IMR-90 (cell line): ENCODE measurements around the gene KCNMA1. TPM values are rescaled to one million over a fixed set of nuclear protein-coding genes. Genes with fewer than 3 reads are reported as not detected.

ENCODE experiments used
- ATAC-seq: fragments of 200-7000 bp; cut with Tn5 transposase; 2 replicates; pipeline ENCODE4 v1.9.1; 2020; ENCODE audit warnings: low read depth, mild to moderate bottlenecking, moderate library complexity
- BruUV-seq: library from RNA; stranded (reverse); fragments of 400-500 nt; replicated peaks from 2 replicates; lab custom pipeline; 2021; lab: Mats Ljungman, UMichigan
- CTCF ChIA-PET: fragments of 300-600 bp; formaldehyde crosslinking; extraction: SDS; loops from one replicate; lab custom pipeline; 2021; ENCODE audit warnings: antibody characterized with exemption; lab: Yijun Ruan, JAX
- POLR2A ChIA-PET: fragments of 300-600 bp; sonication (Branson Sonifier 250); formaldehyde crosslinking; loops from one replicate; lab custom pipeline; 2022; ENCODE audit warnings: antibody characterized with exemption; ENCODE audit not compliant: unreplicated experiment; lab: Charles Lee
- DNase-seq: peaks from one replicate; pipeline ENCODE4 v3.0.0; 2013
- H2AFZ ChIP-seq: replicated peaks from 2 replicates; pipeline ENCODE3; 2013; ENCODE audit warnings: low read length, mild to moderate bottlenecking; ENCODE audit not compliant: poor library complexity
- H2AK5ac ChIP-seq: 2 replicates; pipeline ENCODE4 v1.6.1; 2013; ENCODE audit warnings: low read depth, low read length, inconsistent platforms
- H2AK9ac ChIP-seq: replicated peaks from 2 replicates; pipeline ENCODE3; 2013; ENCODE audit warnings: mild to moderate bottlenecking, low read depth, low read length, moderate library complexity; ENCODE audit not compliant: poor library complexity
- H2BK120ac ChIP-seq: 2 replicates; pipeline ENCODE4 v1.6.1; 2013; ENCODE audit warnings: low read depth, low read length, inconsistent platforms
- H2BK15ac ChIP-seq: 3 replicates; pipeline ENCODE4 v1.6.1; 2013; ENCODE audit warnings: low read depth, low read length, inconsistent platforms
- H2BK20ac ChIP-seq: 2 replicates; pipeline ENCODE4 v1.6.1; 2013; ENCODE audit warnings: low read depth, mild to moderate bottlenecking, inconsistent platforms, low read length, moderate library complexity
- H2BK5ac ChIP-seq: 2 replicates; pipeline ENCODE4 v1.6.1; 2013; ENCODE audit warnings: mild to moderate bottlenecking, low read depth, low read length, inconsistent platforms; ENCODE audit not compliant: poor library complexity, severe bottlenecking
- H3K14ac ChIP-seq: replicated peaks from 2 replicates; pipeline ENCODE4 v1.6.1; 2013; ENCODE audit warnings: low read depth, low read length, inconsistent platforms
- H3K18ac ChIP-seq: 2 replicates; pipeline ENCODE4 v1.6.1; 2013; ENCODE audit warnings: low read depth, low read length, control low read depth
- H3K23ac ChIP-seq: 2 replicates; pipeline ENCODE4 v1.6.1; 2013; ENCODE audit warnings: low read depth, low read length, inconsistent platforms
- H3K27ac ChIP-seq: 2 replicates; pipeline ENCODE4 v1.5.1; 2013; ENCODE audit warnings: mild to moderate bottlenecking, control low read depth, low read length; ENCODE audit not compliant: insufficient read depth
- H3K27me3 ChIP-seq: 2 replicates; pipeline ENCODE4 v1.6.1; 2013; ENCODE audit warnings: low read length; ENCODE audit not compliant: control insufficient read depth, insufficient read depth
- H3K36me3 ChIP-seq: 2 replicates; pipeline ENCODE4 v1.6.1; 2013; ENCODE audit warnings: low read length, mixed read lengths; ENCODE audit not compliant: control insufficient read depth, insufficient read depth
- H3K4ac ChIP-seq: 2 replicates; pipeline ENCODE4 v1.6.1; 2013; ENCODE audit warnings: low read depth, low read length, inconsistent platforms
- H3K4me1 ChIP-seq: 2 replicates; pipeline ENCODE4 v1.6.1; 2013; ENCODE audit warnings: low read length, mixed read lengths; ENCODE audit not compliant: control insufficient read depth, insufficient read depth
- H3K4me2 ChIP-seq: 2 replicates; pipeline ENCODE4 v1.6.1; 2013; ENCODE audit warnings: low read depth, mild to moderate bottlenecking, control low read depth, low read length, moderate library complexity
- H3K4me3 ChIP-seq: 2 replicates; pipeline ENCODE4 v1.5.1; 2013; ENCODE audit warnings: low read depth, mild to moderate bottlenecking, control low read depth, low read length, moderate library complexity; ENCODE audit not compliant: insufficient read depth
- H3K56ac ChIP-seq: 2 replicates; pipeline ENCODE4 v1.6.1; 2013; ENCODE audit warnings: low read length, inconsistent platforms; ENCODE audit not compliant: insufficient read depth; ENCODE audit errors: extremely low read depth
- H3K79me1 ChIP-seq, 2 experiments: 2 replicates each; pipeline ENCODE4 v1.6.1; 2013; ENCODE audit warnings: low read length in 2 of 2, inconsistent platforms in 1 of 2, low read depth in 1 of 2
- H3K9ac ChIP-seq: 2 replicates; pipeline ENCODE4 v1.6.1; 2013; ENCODE audit warnings: low read depth, low read length, control low read depth
- H3K9me1 ChIP-seq: 2 replicates; pipeline ENCODE4 v1.6.1; 2013; ENCODE audit warnings: low read length, inconsistent platforms; ENCODE audit not compliant: insufficient read depth
- H3K9me3 ChIP-seq: 2 replicates; pipeline ENCODE4 v1.6.1; 2013; ENCODE audit warnings: low read length; ENCODE audit not compliant: control insufficient read depth, insufficient read depth
- H4K20me1 ChIP-seq: 2 replicates; pipeline ENCODE4 v1.6.1; 2013; ENCODE audit warnings: low read length, inconsistent platforms; ENCODE audit not compliant: insufficient read depth
- H4K5ac ChIP-seq: 2 replicates; pipeline ENCODE4 v1.6.1; 2013; ENCODE audit warnings: mild to moderate bottlenecking, low read depth, low read length, control low read depth
- H4K8ac ChIP-seq, 2 experiments: 2 replicates each; pipeline ENCODE4 v1.6.1; 2013; ENCODE audit warnings: low read depth in 2 of 2, low read length in 2 of 2, control low read depth in 1 of 2, inconsistent platforms in 1 of 2
- H4K91ac ChIP-seq: 2 replicates; pipeline ENCODE4 v1.6.1; 2013; ENCODE audit warnings: low read depth, low read length, inconsistent platforms; ENCODE audit not compliant: insufficient read depth
- CEBPB ChIP-seq: IDR thresholded peaks from 2 replicates; pipeline ENCODE4 v1.6.1; 2012; ENCODE audit warnings: low read depth, low read length, improper control_type of control experiment
- ELK1 ChIP-seq: fragments of 150-350 bp; IDR thresholded peaks from 2 replicates; pipeline ENCODE4 v1.6.1; 2016; ENCODE audit warnings: low read depth, mild to moderate bottlenecking, low read length, moderate library complexity, borderline replicate concordance
- FOS ChIP-seq: fragments of 150-350 bp; IDR thresholded peaks from 2 replicates; pipeline ENCODE4 v1.6.1; 2016; ENCODE audit warnings: low read depth, low read length
- NFE2L2 ChIP-seq: fragments of 150-350 bp; IDR thresholded peaks from 2 replicates; pipeline ENCODE4 v1.6.1; 2016; ENCODE audit warnings: low read depth, mild to moderate bottlenecking, low read length
- WGBS, 2 experiments: methylation state at CpG; one replicate each; pipeline versions ENCODE4 v1.1.5 to v1.1.7; 2013; ENCODE audit warnings: missing lambda C conversion rate in 2 of 2; ENCODE audit not compliant: insufficient read length in 1 of 2; ENCODE audit errors: extremely low coverage in 2 of 2; 5-methylcytosine and 5-hydroxymethylcytosine counted together
- dilution Hi-C: fragments of 300-500 bp; cut with HindIII; formaldehyde crosslinking; loops from one replicate; pipeline ENCODE4 v1.14.3; 2018; ENCODE audit warnings: low sequenced_read_pairs; ENCODE audit not compliant: unreplicated experiment
- in situ Hi-C: fragments of 300-500 bp; cut with MboI; formaldehyde crosslinking; loops from 3 replicates; pipeline ENCODE4 v1.14.3; 2019; ENCODE audit warnings: low sequenced_read_pairs, inconsistent platforms, mixed read lengths
- intact Hi-C: fragments of 100-400 bp; cut with micrococcal nuclease; formaldehyde crosslinking; loops from 2 replicates; pipeline ENCODE4 v1.10.0; 2022
- polyA plus RNA-seq, 3 experiments: library from polyadenylated mRNA; depleted of rRNA; stranded (reverse); fragments of >200 nt; gene quantifications; 2 replicates each; pipeline ENCODE4 v1.2.3, GENCODE V29; 2012; ENCODE audit warnings: low replicate concordance in 1 of 3
- total RNA-seq: library from RNA; depleted of rRNA; stranded (reverse); fragments of >200 nt; gene quantifications from 2 replicates; pipeline ENCODE4 v1.2.3, GENCODE V29; 2012
- TF ChIP-seq, protein P1 (sequence below): fragments of 150-350 bp; IDR thresholded peaks from 2 replicates; pipeline ENCODE4 v1.6.1; 2017; ENCODE audit warnings: mild to moderate bottlenecking, antibody characterized with exemption, low read length, low read depth

Gene KCNMA1
- total and polyA plus RNA-seq, 2 of the 4 experiments (the other 2 are of a cell fraction) = 25.6 to 29.6 TPM

DNA sequence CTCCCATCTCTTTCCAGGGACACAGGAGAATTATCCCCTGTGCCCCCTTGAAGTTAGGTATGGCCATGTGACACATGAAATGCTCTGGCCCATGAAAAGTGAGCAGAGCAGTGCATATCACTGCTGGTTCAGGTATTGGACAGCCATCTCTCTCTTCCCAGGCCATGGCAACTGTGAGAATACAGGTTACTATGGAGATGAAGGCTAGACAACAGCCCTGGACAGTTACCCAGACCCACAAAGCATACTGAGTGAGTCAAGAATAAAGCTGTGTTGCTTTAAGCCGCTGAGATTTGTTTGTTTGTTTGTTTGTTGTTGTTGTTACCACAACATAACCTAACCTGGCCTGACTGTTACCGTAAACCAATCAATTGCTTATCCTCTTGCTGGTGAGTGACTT is 722.3 kb downstream of the KCNMA1 start:
- Histone ChIP-seq H3K9me3 (no peaks in the 10 kb centered on the region), H4K91ac (no peak overlapping the region), H2BK5ac (no peak overlapping the region), H3K56ac (no peak overlapping the region), H4K5ac (no peak overlapping the region), H3K4me1 (no peaks in the 10 kb centered on the region), H3K4me3 (no peak overlapping the region), H2AK9ac (no peak overlapping the region), H2BK120ac (no peak overlapping the region), H3K4me2 (no peak overlapping the region), H3K27me3 (no peaks in the 10 kb centered on the region), H3K27ac (no peak overlapping the region), H2AFZ (no peak overlapping the region), H3K79me1 (no peaks in the 10 kb centered on the region), H2BK15ac (no peak overlapping the region), H3K9ac (no peak overlapping the region), H3K23ac (no peak overlapping the region), H4K8ac (no peak overlapping the region), H2BK20ac (no peak overlapping the region), H4K20me1 (no peaks in the 10 kb centered on the region), H3K18ac (no peak overlapping the region), H3K14ac (no peak overlapping the region), H2AK5ac (no peak overlapping the region), H3K36me3 (no peaks in the 10 kb centered on the region), H3K9me1 (no peaks in the 10 kb centered on the region), H3K4ac (no peak overlapping the region)
- TF ChIP-seq FOS = no peak
- no peak for TF ChIP-seq CEBPB
- no peak for TF ChIP-seq NFE2L2
- TF ChIP-seq, protein P1, sequence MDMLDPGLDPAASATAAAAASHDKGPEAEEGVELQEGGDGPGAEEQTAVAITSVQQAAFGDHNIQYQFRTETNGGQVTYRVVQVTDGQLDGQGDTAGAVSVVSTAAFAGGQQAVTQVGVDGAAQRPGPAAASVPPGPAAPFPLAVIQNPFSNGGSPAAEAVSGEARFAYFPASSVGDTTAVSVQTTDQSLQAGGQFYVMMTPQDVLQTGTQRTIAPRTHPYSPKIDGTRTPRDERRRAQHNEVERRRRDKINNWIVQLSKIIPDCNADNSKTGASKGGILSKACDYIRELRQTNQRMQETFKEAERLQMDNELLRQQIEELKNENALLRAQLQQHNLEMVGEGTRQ = no peak
- no peak for TF ChIP-seq ELK1
- WGBS, 2 experiments = no CpG with 5 or more reads among the region's 2 CpGs
- CTCF ChIA-PET = interaction anchor here (1.8 kb wide), 1 partner anchor 18 kb away, joined by 5 read pairs; no protein-coding TSS in a partner anchor
- BruUV-seq = no TSS peak
- DNase-seq (no peak), ATAC-seq (no peak)
- POLR2A ChIA-PET = no interaction called here
- intact Hi-C loops = no loop called here
- dilution Hi-C loops = no loop called here
- in situ Hi-C loops = no loop called here
